Muscle layer of duodenum (tissue), 2 donors: ENCODE results near the gene NCOA4.
A peak's percentile ranks its signal among the peaks of the same experiment; 100 is the strongest.

ENCODE experiments used
- H3K27ac ChIP-seq: one replicate; pipeline ENCODE4 v1.7.0; 2013; ENCODE audit warnings: mild to moderate bottlenecking, low read length
- H3K27me3 ChIP-seq: one replicate; pipeline ENCODE4 v1.7.0; 2013; ENCODE audit warnings: low read depth, mild to moderate bottlenecking, control low read depth, low read length
- H3K36me3 ChIP-seq, 2 donors: one replicate each; pipeline ENCODE4 v1.7.0; 2013; ENCODE audit warnings: low read length in 2 of 2, control low read depth in 1 of 2, mild to moderate bottlenecking in 1 of 2; ENCODE audit not compliant: insufficient read depth in 2 of 2, control insufficient read depth in 1 of 2
- H3K4me1 ChIP-seq, 2 donors: one replicate each; pipeline ENCODE4 v1.7.0; 2013; ENCODE audit warnings: low read length in 2 of 2, mild to moderate bottlenecking in 2 of 2, control low read depth in 1 of 2, moderate library complexity in 1 of 2; ENCODE audit not compliant: insufficient read depth in 2 of 2, control insufficient read depth in 1 of 2
- H3K4me3 ChIP-seq, 2 donors: one replicate each; pipeline ENCODE4 v1.7.0; 2013; ENCODE audit warnings: low read length in 2 of 2, low read depth in 1 of 2, mild to moderate bottlenecking in 1 of 2
- H3K9me3 ChIP-seq, 2 donors: one replicate each; pipeline ENCODE4 v1.7.0; 2013; ENCODE audit warnings: low read length in 2 of 2, control low read depth in 1 of 2, mild to moderate bottlenecking in 1 of 2; ENCODE audit not compliant: control insufficient read depth in 1 of 2
- donor health status: healthy.

Gene NCOA4

DNA sequence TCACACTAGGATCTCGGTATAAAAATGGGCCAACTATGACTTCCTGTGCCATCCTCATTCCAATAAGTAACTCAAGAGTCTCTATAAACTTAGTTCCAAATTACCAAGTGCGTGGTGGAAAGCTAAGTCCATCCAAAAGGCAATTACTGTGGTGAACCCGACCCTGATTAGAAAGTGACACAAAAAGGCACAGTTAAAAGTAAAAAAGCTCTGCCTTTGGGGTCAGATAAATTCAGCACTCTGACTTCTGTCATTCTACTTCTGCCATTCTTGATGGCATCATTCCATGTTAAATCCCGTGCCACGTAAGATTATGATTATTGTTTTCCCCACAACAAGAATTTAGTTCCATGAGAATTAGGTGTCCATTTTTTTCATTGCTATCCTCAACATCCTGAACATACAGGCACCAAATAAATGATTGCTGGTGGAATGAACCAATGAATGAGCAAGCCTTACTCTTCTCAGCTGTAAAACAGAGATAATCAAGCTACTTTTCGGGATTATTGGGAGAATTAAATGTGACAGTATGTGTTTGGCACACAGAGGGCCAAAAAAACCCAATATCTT, 877 bp downstream of the NCOA4 start:
- H3K4me1 ChIP-seq, result peaks cover 34 to 50% of the 10 kb centered on the region in 2 donors
- H3K27me3 ChIP-seq, result no peaks in the 10 kb centered on the region
- H3K27ac ChIP-seq, result peak overlapping the region; percentile 93
- H3K36me3 ChIP-seq, result no peaks in the 10 kb centered on the region
- no peaks in the 10 kb centered on the region for H3K9me3 ChIP-seq
- peak overlapping the region; percentile 70 to 87 for H3K4me3 ChIP-seq

DNA sequence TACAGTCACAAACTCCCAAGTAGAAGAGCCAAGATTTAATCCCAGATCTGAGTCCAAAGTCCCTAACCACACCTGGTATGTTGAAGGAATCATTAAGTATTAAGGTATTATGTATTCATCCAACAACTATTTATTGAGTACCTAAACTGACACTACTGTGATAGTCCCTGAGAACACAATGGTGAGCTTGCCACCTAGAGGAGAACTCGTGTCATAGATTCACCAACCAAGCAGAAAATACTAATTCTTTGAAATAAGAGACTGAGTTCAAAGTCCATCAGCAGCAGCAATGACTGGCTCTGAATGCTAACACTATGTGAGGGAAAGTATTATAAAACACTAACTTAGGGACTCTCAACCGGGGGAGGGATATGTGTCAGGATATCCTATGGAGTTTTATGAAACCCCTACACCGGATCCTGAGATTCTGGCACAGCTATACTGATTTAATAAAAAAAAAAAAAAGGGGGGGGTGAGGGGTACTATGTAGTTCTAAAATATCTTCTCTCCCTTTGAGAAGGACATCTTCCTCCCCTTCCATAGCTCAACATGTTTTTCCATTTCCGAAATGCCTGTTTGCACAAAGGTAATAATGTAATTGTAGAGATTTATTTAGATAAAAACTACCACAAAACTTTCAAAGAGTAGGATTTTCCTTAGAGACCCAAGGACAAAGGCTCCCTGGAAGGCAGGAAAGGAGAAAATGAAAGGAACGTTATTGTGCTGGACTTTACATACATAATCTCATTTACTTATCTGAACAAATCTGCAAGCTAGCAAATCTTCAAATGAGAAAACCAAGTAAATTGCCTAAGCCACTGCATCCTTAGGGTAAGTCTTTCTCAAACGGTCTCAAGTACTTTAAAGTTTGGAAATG, 1.6 kb downstream of the NCOA4 start:
- Histone ChIP-seq H3K36me3 (no peaks in the 10 kb centered on the region), H3K9me3 (no peaks in the 10 kb centered on the region), H3K27ac (peak overlapping the region; percentile 93), H3K4me3 (peak overlapping the region; percentile 70 to 87), H3K4me1 (peaks cover 38 to 57% of the 10 kb centered on the region in 2 donors), H3K27me3 (no peaks in the 10 kb centered on the region)

DNA sequence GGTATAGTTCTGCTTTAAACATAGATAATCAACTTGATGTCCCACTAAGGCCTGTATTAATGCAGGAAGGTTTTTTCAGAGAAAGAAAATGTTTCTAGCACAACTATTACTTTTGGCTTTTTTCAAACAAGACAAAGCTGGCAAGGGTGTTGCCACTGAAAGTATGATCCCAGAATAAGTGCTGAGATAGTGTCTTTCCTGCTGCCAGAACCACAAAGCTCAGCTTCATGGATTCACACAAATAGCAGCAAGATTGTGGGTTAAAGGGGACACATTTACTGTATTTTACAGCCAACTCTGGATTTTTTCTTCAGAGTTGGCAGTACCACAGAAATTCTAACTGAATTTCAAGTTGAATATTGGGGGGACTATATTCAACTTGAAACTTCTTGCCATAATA, 4.3 kb downstream of the NCOA4 start:
- H3K36me3 ChIP-seq, result no peaks in the 10 kb centered on the region
- peak overlapping the region; percentile 25 for H3K27ac ChIP-seq
- H3K4me3 ChIP-seq, result peak overlapping the region in 1 of 2 donors; percentile 8
- no peaks in the 10 kb centered on the region for H3K9me3 ChIP-seq
- peaks cover 45 to 74% of the 10 kb centered on the region in 2 donors for H3K4me1 ChIP-seq
- H3K27me3 ChIP-seq, result no peaks in the 10 kb centered on the region

DNA sequence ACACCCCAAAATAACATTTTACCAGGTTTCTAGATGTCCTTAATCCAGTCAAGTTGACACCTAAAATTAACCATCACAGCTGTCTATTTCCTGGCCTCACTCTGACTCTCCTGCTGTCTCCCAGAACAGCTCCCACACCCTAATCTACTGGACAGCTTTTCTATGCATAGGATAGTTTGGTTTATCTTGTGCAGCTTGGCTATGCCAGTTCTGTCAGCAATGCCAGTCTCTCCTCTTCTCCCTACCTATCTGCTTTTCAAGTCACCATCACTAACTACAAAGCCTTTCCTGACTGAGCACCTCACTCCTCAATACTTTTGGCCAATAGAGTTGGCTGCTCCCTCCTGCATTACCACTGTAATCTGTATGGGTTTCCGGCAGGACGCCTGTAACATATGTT, 5.0 kb downstream of the NCOA4 start:
- peak overlapping the region in 1 of 2 donors; percentile 8 for H3K4me3 ChIP-seq
- no peaks in the 10 kb centered on the region for H3K9me3 ChIP-seq
- H3K27me3 ChIP-seq, result no peaks in the 10 kb centered on the region
- H3K27ac ChIP-seq, result peak overlapping the region; percentile 25
- no peaks in the 10 kb centered on the region for H3K36me3 ChIP-seq
- H3K4me1 ChIP-seq, result peaks cover 50 to 81% of the 10 kb centered on the region in 2 donors

DNA sequence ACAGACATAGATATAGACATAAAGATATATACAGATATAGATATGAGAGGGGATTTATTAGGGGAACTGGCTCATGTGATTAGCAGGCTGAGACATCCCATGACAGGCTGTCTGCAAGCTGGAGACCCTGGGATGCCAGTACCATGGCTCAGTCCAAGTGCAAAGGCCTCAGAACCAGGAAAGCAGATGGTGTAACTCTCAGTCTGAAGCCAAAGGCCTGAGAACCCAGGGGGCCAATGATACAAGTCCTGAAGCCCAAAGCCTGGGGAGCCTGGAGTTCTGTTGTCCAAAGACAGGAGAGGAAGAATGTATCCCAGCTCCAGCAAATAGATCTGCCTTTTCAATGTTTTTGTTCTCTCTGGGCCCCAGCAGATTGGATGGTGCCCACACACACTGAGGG, 5.5 kb downstream of the NCOA4 start:
- H3K4me3 ChIP-seq, result no peak overlapping the region
- peaks cover 55 to 85% of the 10 kb centered on the region in 2 donors for H3K4me1 ChIP-seq
- no peaks in the 10 kb centered on the region for H3K9me3 ChIP-seq
- peak overlapping the region; percentile 25 for H3K27ac ChIP-seq
- no peaks in the 10 kb centered on the region for H3K27me3 ChIP-seq
- H3K36me3 ChIP-seq, result no peaks in the 10 kb centered on the region

DNA sequence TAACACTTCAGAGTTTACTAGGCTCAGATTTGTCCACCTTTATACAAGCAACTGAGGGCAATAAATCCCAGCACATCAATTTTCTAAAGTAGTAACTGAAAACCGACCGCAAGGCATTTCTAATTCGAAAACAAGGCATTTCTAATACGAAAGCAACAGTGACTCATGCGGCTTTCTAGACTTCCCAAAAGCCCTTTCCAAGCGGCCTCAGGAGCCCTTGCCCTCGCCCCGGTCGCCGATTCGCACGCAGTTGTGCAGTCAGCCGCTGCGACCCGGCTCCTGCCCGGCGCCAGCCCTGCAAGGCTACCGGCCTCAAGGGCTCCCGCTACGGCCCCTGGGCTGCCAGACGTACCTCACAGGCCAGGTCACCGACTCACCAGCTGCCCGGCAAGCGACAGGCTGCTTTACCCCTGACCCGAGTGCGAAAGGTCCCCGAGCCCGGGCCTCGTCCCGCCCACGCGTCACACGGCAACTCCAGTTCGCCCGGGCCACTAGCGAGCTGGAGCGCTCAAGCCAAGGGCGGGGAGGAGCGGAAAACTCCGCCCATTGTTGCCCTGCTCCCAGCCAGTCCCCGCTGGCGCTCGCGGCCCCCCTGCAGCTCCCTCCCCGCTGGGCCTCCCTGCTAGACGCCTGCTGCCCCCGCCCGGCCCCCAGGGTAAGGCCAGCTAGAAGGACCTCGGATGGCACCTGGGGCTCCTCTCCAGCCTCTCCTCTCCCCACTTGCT, 7.3 kb downstream of the NCOA4 start:
- no peaks in the 10 kb centered on the region for H3K9me3 ChIP-seq
- H3K36me3 ChIP-seq, result no peaks in the 10 kb centered on the region
- peak overlapping the region; percentile 76 for H3K27ac ChIP-seq
- H3K27me3 ChIP-seq, result no peaks in the 10 kb centered on the region
- peaks cover 56 to 86% of the 10 kb centered on the region in 2 donors for H3K4me1 ChIP-seq
- H3K4me3 ChIP-seq, result peak overlapping the region; percentile 70 to 84

DNA sequence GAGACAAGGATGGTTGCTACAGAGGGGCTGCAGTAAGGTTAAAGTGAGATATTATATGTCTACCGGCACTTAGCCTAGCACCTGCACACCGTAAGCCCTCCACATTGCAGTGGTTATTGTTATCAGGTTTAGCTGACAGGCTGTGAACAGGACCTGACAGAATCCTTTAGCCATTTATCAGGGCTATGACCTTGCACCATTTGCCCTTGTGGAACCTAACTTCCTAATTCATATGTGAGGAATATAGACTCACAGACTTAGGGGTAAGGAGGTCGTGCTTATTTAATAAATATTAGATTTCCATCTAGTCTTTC, 10.1 kb downstream of the NCOA4 start:
- Histone ChIP-seq H3K27me3 (no peaks in the 10 kb centered on the region), H3K9me3 (no peaks in the 10 kb centered on the region), H3K36me3 (peaks cover 6 to 11% of the 10 kb centered on the region in 2 donors), H3K4me3 (no peak overlapping the region), H3K4me1 (peaks cover 40 to 59% of the 10 kb centered on the region in 2 donors), H3K27ac (peak overlapping the region; percentile 34)

DNA sequence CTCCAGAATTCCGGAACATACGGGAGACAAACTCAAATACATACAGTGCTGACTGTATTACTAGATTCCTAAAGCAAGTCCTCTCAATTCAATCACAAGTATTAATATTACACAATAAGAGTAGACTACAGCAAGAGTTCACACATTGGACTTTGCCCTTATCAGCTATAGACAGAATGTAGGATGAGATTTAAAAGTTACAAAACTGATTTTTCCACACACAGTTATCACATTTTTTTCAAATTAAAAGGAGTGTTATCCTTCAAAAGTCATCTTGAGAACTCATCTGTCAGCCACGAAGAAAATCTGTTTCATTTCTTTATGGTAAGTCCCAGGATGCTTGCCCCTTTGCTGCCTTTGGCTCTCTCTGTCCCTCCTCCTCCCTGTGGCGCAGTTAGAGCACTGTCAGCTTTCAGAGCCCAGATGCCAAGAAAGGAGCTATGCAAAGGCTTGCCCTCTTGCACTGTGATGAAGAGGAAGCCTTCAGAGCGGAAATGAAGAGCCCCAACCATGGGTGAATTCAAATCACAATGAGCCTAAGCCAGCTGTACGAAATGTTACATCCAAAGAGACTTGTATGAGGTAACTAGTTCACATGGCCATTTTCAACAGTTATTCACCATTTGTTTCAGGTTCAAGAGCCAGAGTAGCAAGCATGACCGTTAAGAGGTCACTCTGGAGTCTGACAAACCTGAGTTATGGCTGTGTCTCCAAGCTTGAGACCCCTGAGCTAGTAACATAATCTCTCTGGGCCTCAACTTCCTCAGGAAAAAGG, 10.7 kb downstream of the NCOA4 start:
- H3K4me1 ChIP-seq, result peaks cover 38 to 54% of the 10 kb centered on the region in 2 donors
- H3K27me3 ChIP-seq, result no peaks in the 10 kb centered on the region
- peak overlapping the region; percentile 34 for H3K27ac ChIP-seq
- H3K4me3 ChIP-seq, result no peak overlapping the region
- no peaks in the 10 kb centered on the region for H3K9me3 ChIP-seq
- H3K36me3 ChIP-seq, result peaks cover 6 to 16% of the 10 kb centered on the region in 2 donors

DNA sequence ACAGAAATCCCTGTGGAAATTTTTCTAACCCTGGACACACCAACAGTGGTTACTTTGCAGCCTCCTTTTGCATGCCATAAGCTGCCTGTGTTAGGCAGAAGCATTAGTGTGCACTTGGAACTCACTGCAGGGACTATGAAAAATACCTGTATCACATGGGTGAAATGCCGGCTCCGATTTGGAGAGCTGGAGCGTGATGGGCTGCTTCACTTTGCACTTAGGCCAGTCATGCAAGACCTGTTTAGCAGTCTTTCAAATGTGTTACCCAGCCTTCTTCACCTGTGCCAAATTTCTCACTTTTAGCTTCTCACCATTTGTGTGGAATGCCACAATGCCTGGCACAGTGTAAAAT, 11.3 kb downstream of the NCOA4 start:
- Histone ChIP-seq H3K4me3 (no peak overlapping the region), H3K36me3 (peaks cover 8 to 22% of the 10 kb centered on the region in 2 donors), H3K27me3 (no peaks in the 10 kb centered on the region), H3K4me1 (peaks cover 38 to 48% of the 10 kb centered on the region in 2 donors), H3K27ac (no peak overlapping the region), H3K9me3 (no peaks in the 10 kb centered on the region)

DNA sequence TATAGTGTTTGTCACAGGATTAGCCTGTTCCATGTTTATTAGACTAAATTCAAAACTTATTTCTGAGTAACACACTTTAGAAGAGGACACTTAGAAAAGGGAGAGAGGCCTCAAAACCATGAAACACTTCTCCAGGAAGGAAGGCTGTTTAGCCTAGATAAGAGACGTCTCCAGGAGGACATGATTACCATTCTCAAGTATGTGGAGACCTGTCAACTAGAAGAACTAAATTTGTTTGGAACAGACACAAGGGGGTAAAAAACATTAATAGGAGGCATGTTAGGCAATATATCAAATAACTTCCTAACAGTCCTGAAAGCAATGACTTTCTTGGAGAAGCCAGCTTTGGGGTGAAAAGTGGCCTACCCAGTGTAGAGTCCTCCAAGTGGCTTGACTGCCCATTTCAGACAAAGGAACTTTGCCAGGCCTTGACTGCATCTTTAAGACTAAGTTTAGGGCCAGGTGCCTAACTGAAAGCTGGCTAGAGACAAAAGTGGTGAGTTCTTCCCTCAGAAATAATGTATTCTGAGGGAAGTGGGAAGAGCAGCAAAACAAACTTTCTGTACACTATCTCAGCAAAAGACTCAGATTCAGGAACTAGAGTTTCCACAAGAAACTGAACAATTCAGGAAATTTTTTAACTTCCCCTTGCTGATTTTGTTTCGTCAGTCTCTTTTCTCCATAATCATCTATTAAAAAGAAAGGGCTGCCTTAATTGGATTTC, 11.8 kb downstream of the NCOA4 start:
- H3K4me3 ChIP-seq, result no peak overlapping the region
- H3K27ac ChIP-seq, result peak overlapping the region; percentile 3
- H3K4me1 ChIP-seq, result peaks cover 32 to 42% of the 10 kb centered on the region in 2 donors
- H3K27me3 ChIP-seq, result no peaks in the 10 kb centered on the region
- H3K36me3 ChIP-seq, result peaks cover 13 to 24% of the 10 kb centered on the region in 2 donors
- H3K9me3 ChIP-seq, result no peaks in the 10 kb centered on the region
